Sigmoid colon (tissue), 7 donors: Measurements from ENCODE around the gene FURIN. TPM values are rescaled to one million over a fixed set of nuclear protein-coding genes. Genes with fewer than 3 reads are reported as not detected.

Experiments
- DNase-seq: peaks from one replicate; pipeline ENCODE4 v3.0.0-alpha.2; 2019
- H3K27ac ChIP-seq, 4 donors: fragments of 200-600 bp; sonication (generic); one replicate each; pipeline ENCODE4 v1.5.1; 2016 to 2019; ENCODE audit warnings: mild to moderate bottlenecking in 1 of 4
- H3K27me3 ChIP-seq, 3 donors: fragments of 200-600 bp; sonication (generic); one replicate each; pipeline ENCODE4 v1.5.1; 2019; ENCODE audit warnings: mild to moderate bottlenecking in 1 of 3
- H3K36me3 ChIP-seq, 4 donors: fragments of 200-600 bp; sonication (generic); one replicate each; pipeline ENCODE4 v1.5.1; 2016 to 2019
- H3K4me1 ChIP-seq, 4 donors: fragments of 200-600 bp; sonication (generic); one replicate each; pipeline ENCODE4 v1.5.1; 2017 to 2019
- H3K4me3 ChIP-seq, 4 donors: fragments of 200-600 bp; sonication (generic); one replicate each; pipeline ENCODE4 v1.5.1; 2017 to 2019; ENCODE audit warnings: mild to moderate bottlenecking in 2 of 4, moderate library complexity in 1 of 4
- H3K9me3 ChIP-seq, 4 donors: fragments of 200-600 bp in 3 of 4; sonication (generic) in 3 of 4; one replicate each; pipeline versions ENCODE4 v1.5.1 to v1.6.1; 2013 to 2019
- CTCF ChIP-seq, 4 experiments: fragments of 450-650 bp in 3 of 4; fragments of 200-600 bp in 1 of 4; IDR thresholded peaks; one replicate each; pipeline ENCODE4 v1.5.1; 2016 to 2019; ENCODE audit warnings: antibody characterized with exemption in 4 of 4, mild to moderate bottlenecking in 3 of 4, moderate library complexity in 2 of 4
- EP300 ChIP-seq, 4 donors: sonication (generic); formaldehyde crosslinking; IDR thresholded peaks; one replicate each; pipeline ENCODE4 v1.6.1; 2017; ENCODE audit warnings: antibody characterized with exemption in 4 of 4
- POLR2A ChIP-seq, 2 donors: fragments of 450-650 bp; IDR thresholded peaks; one replicate each; pipeline ENCODE4 v1.6.1; 2016; ENCODE audit warnings: antibody characterized with exemption in 2 of 2, mild to moderate bottlenecking in 2 of 2, moderate library complexity in 2 of 2
- POLR2AphosphoS5 ChIP-seq, 4 donors: sonication (generic); formaldehyde crosslinking; IDR thresholded peaks; one replicate each; pipeline ENCODE4 v1.6.1; 2017; ENCODE audit warnings: antibody characterized with exemption in 4 of 4
- WGBS, 2 donors: extraction: QIAGEN DNeasy Blood & Tissue Kit; methylation state at CpG; one replicate each; pipeline ENCODE4 v1.1.7; 2013; 5-methylcytosine and 5-hydroxymethylcytosine counted together
- intact Hi-C: fragments of 100-400 bp; cut with DNase I; formaldehyde crosslinking; loops from one replicate; pipeline ENCODE4 v1.15.1; 2023
- polyA plus RNA-seq, 3 donors: library from polyadenylated mRNA; stranded (reverse); fragments of 200-250 nt; gene quantifications; one replicate each; pipeline ENCODE4 v1.2.3, GENCODE V29; 2013
- total RNA-seq, 4 donors: library from RNA; depleted of rRNA; stranded (reverse); fragments of >200 nt; gene quantifications; one replicate each; pipeline ENCODE4 v1.1.0, GENCODE V29; 2016
- donor health status: healthy with polysubstance abuse.
- donor health status: Bipolar disorder and iron deficiency.
- donor health status: healthy.

Gene FURIN
- total and polyA plus RNA-seq, 7 donors = 21.0 to 69.2 (median 24.6) TPM

- no peak for TF ChIP-seq CTCF (IDR thresholded peaks at IDR 0.05)
- no peak for TF ChIP-seq EP300 (IDR thresholded peaks at IDR 0.05)
- TF ChIP-seq POLR2A (IDR thresholded peaks at IDR 0.05) = no peak
- TF ChIP-seq POLR2AphosphoS5 (IDR thresholded peaks at IDR 0.05) = no peak
- Histone ChIP-seq H3K4me3 (no peak overlapping the region), H3K4me1 (peaks cover 0 to 23% (median 11%) of the 10 kb centered on the region in 4 donors), H3K9me3 (no peaks in the 10 kb centered on the region), H3K27ac (no peak overlapping the region), H3K36me3 (no peaks in the 10 kb centered on the region), H3K27me3 (no peaks in the 10 kb centered on the region)
- no peak for DNase-seq
- intact Hi-C loops = no loop called here
- 71 to 80% methylated on average over 16 of the region's 16 CpGs for WGBS, 2 donors
Observed at GRCh38 chr15:90866161-90866715, 2.1 kb upstream of the FURIN start.

- 70 to 87% methylated on average over 3 of the region's 3 CpGs for WGBS, 2 donors
- intact Hi-C loops = no loop called here
- Histone ChIP-seq H3K36me3 (no peaks in the 10 kb centered on the region), H3K9me3 (no peaks in the 10 kb centered on the region), H3K4me1 (peaks cover 0 to 23% (median 11%) of the 10 kb centered on the region in 4 donors), H3K4me3 (no peak overlapping the region), H3K27ac (no peak overlapping the region), H3K27me3 (no peaks in the 10 kb centered on the region)
- no peak for TF ChIP-seq EP300 (IDR thresholded peaks at IDR 0.05)
- no peak for TF ChIP-seq CTCF (IDR thresholded peaks at IDR 0.05)
- no peak for TF ChIP-seq POLR2AphosphoS5 (IDR thresholded peaks at IDR 0.05)
- no peak for TF ChIP-seq POLR2A (IDR thresholded peaks at IDR 0.05)
- DNase-seq = no peak
Observed at GRCh38 chr15:90866800-90867199, 1.6 kb upstream of the FURIN start.

GRCh38 chr15:90869140-90869541 lies 753 bp downstream of the FURIN start:
- Histone ChIP-seq H3K4me3 (no peak overlapping the region), H3K27ac (peak overlapping the region; percentile 22 to 95 (median 93)), H3K27me3 (no peaks in the 10 kb centered on the region), H3K4me1 (peaks cover 0 to 46% (median 30%) of the 10 kb centered on the region in 4 donors), H3K36me3 (no peaks in the 10 kb centered on the region), H3K9me3 (no peaks in the 10 kb centered on the region)
- intact Hi-C loops = no loop called here
- TF ChIP-seq POLR2A (IDR thresholded peaks at IDR 0.05) = no peak
- DNase-seq = no peak

GRCh38 chr15:90869601-90870353 lies 1.4 kb downstream of the FURIN start:
- WGBS, 2 donors = 36 to 40% methylated on average over 9 of the region's 9 CpGs
- Histone ChIP-seq H3K27me3 (no peaks in the 10 kb centered on the region), H3K4me1 (peaks cover 0 to 50% (median 31%) of the 10 kb centered on the region in 4 donors), H3K9me3 (no peaks in the 10 kb centered on the region), H3K27ac (peak overlapping the region; percentile 22 to 95 (median 93)), H3K4me3 (no peak overlapping the region), H3K36me3 (no peaks in the 10 kb centered on the region)
- peak; percentile 87 for DNase-seq
- TF ChIP-seq POLR2A (IDR thresholded peaks at IDR 0.05) = no peak
- peak in 1 of 4 donors; percentile 3 for TF ChIP-seq EP300 (IDR thresholded peaks at IDR 0.05)
- no peak for TF ChIP-seq CTCF (IDR thresholded peaks at IDR 0.05)
- TF ChIP-seq POLR2AphosphoS5 (IDR thresholded peaks at IDR 0.05) = peak in 2 of 4 donors; percentile 48 to 75
- intact Hi-C loops = loop anchor here (5.0 kb wide), 1 partner anchor 152 kb away; the partner anchor contains the start of gene BLM

- Histone ChIP-seq H3K4me3 (peak overlapping the region; percentile 64 to 99 (median 90)), H3K9me3 (no peaks in the 10 kb centered on the region), H3K27ac (peak overlapping the region; percentile 91 to 97 (median 95)), H3K4me1 (peaks cover 0 to 50% (median 31%) of the 10 kb centered on the region in 4 donors), H3K27me3 (no peaks in the 10 kb centered on the region), H3K36me3 (peaks cover 0 to under 1% (median under 1%) of the 10 kb centered on the region in 4 donors)
- TF ChIP-seq EP300 (IDR thresholded peaks at IDR 0.05) = no peak
- TF ChIP-seq POLR2AphosphoS5 (IDR thresholded peaks at IDR 0.05) = no peak
- no peak for TF ChIP-seq POLR2A (IDR thresholded peaks at IDR 0.05)
- TF ChIP-seq CTCF (IDR thresholded peaks at IDR 0.05) = no peak
- DNase-seq = no peak
- intact Hi-C loops = loop anchor here (5.0 kb wide), 1 partner anchor 153 kb away; the partner anchor contains the start of gene BLM
- 32 to 36% methylated on average over 19 of the region's 19 CpGs for WGBS, 2 donors
Observed at GRCh38 chr15:90870354-90871138, 2.2 kb downstream of the FURIN start.
